ENCODE data around the gene SLC24A4.
A peak's percentile ranks its signal among the peaks of the same experiment; 100 is the strongest.

Gene SLC24A4

GRCh38 chr14:92452471-92452870, 129.5 kb downstream of the SLC24A4 start:
- no peak overlapping the region for H2BK12ac ChIP-seq (ENCODE audit: low read length)
- no peak overlapping the region for H3K23ac ChIP-seq (ENCODE audit: low read depth, low read length, poor library complexity)
- H3K27me3 ChIP-seq (ENCODE audit: control insufficient read depth in 3 of 3, insufficient read depth in 3 of 3, low read depth in 1 of 3, low read length in 3 of 3): no peaks in the 10 kb centered on the region
- peak overlapping the region; percentile 11 for H3K18ac ChIP-seq (ENCODE audit: low read length)
- H3K27ac ChIP-seq (replicated peaks; ENCODE audit: low read length): no peak overlapping the region
- H2BK5ac ChIP-seq (ENCODE audit: low read length): no peak overlapping the region
- peaks cover 12 to 27% of the 10 kb centered on the region in 2 donors for H3K4me1 ChIP-seq (ENCODE audit: control insufficient read depth in 2 of 2, insufficient read depth in 1 of 2, low read depth in 1 of 2, low read length in 2 of 2)
- H3K79me1 ChIP-seq (ENCODE audit: low read depth, low read length): no peaks in the 10 kb centered on the region
- H3K14ac ChIP-seq (ENCODE audit: low read length): no peak overlapping the region
- no peak overlapping the region for H2AFZ ChIP-seq (ENCODE audit: low read length)
- no peak overlapping the region for H3K9ac ChIP-seq (ENCODE audit: low read depth, low read length, poor library complexity)
- no peaks in the 10 kb centered on the region for H3K36me3 ChIP-seq (replicated peaks in 1 of 2; ENCODE audit: control insufficient read depth in 2 of 2, insufficient read depth in 2 of 2, low read length in 2 of 2)
- no peak overlapping the region for H2BK120ac ChIP-seq (ENCODE audit: low read depth, low read length)
- no peak overlapping the region for H3K4ac ChIP-seq (ENCODE audit: low read length)
- no peak for DNase-seq (ENCODE audit: low spot score)
- H2BK15ac ChIP-seq (ENCODE audit: low read length): no peak overlapping the region
- no peak overlapping the region for H4K91ac ChIP-seq (ENCODE audit: low read depth, low read length, poor library complexity)
- H3K4me2 ChIP-seq (ENCODE audit: insufficient read depth, low read length, poor library complexity, severe bottlenecking): no peak overlapping the region
- no peak overlapping the region for H2AK5ac ChIP-seq (ENCODE audit: low read depth, low read length)
- H3K4me3 ChIP-seq (ENCODE audit: low read length in 2 of 2): no peak overlapping the region
- H3K9me3 ChIP-seq (replicated peaks in 1 of 2; ENCODE audit: control insufficient read depth in 2 of 2, insufficient read depth in 1 of 2, low read depth in 1 of 2, low read length in 2 of 2): no peaks in the 10 kb centered on the region
- no peak overlapping the region for H4K8ac ChIP-seq (ENCODE audit: low read depth, low read length)
- WGBS, 2 donors (ENCODE audit: extremely low coverage in 2 of 2, insufficient read length in 2 of 2, insufficient replicate concordance in 1 of 2): no CpG with 5 or more reads among the region's 14 CpGs

- no peak for DNase-seq (ENCODE audit: low spot score)
- Histone ChIP-seq H3K36me3 (replicated peaks in 1 of 2; ENCODE audit: control insufficient read depth in 2 of 2, insufficient read depth in 2 of 2, low read length in 2 of 2) (no peaks in the 10 kb centered on the region), H3K27ac (replicated peaks; ENCODE audit: low read length) (no peak overlapping the region), H4K91ac (ENCODE audit: low read depth, low read length, poor library complexity) (no peak overlapping the region), H3K4me1 (ENCODE audit: control insufficient read depth in 2 of 2, insufficient read depth in 1 of 2, low read depth in 1 of 2, low read length in 2 of 2) (peaks cover 12 to 25% of the 10 kb centered on the region in 2 donors), H3K14ac (ENCODE audit: low read length) (no peak overlapping the region), H2BK15ac (ENCODE audit: low read length) (no peak overlapping the region), H3K23ac (ENCODE audit: low read depth, low read length, poor library complexity) (peak overlapping the region; percentile 61), H4K8ac (ENCODE audit: low read depth, low read length) (no peak overlapping the region), H3K27me3 (ENCODE audit: control insufficient read depth in 3 of 3, insufficient read depth in 3 of 3, low read depth in 1 of 3, low read length in 3 of 3) (no peaks in the 10 kb centered on the region), H2AFZ (ENCODE audit: low read length) (no peak overlapping the region), H2BK5ac (ENCODE audit: low read length) (no peak overlapping the region), H3K4me3 (ENCODE audit: low read length in 2 of 2) (no peak overlapping the region), H3K18ac (ENCODE audit: low read length) (no peak overlapping the region), H3K9ac (ENCODE audit: low read depth, low read length, poor library complexity) (no peak overlapping the region), H3K4ac (ENCODE audit: low read length) (no peak overlapping the region), H2BK120ac (ENCODE audit: low read depth, low read length) (no peak overlapping the region), H3K79me1 (ENCODE audit: low read depth, low read length) (no peaks in the 10 kb centered on the region), H3K4me2 (ENCODE audit: insufficient read depth, low read length, poor library complexity, severe bottlenecking) (no peak overlapping the region), H3K9me3 (replicated peaks in 1 of 2; ENCODE audit: control insufficient read depth in 2 of 2, insufficient read depth in 1 of 2, low read depth in 1 of 2, low read length in 2 of 2) (no peaks in the 10 kb centered on the region), H2BK12ac (ENCODE audit: low read length) (no peak overlapping the region), H2AK5ac (ENCODE audit: low read depth, low read length) (no peak overlapping the region)
- WGBS, 2 donors (ENCODE audit: extremely low coverage in 2 of 2, insufficient read length in 2 of 2, insufficient replicate concordance in 1 of 2): no CpG with 5 or more reads among the region's 8 CpGs
Measured at GRCh38 chr14:92453691-92454090, 130.7 kb downstream of the SLC24A4 start.

GRCh38 chr14:92455231-92455630, 132.3 kb downstream of the SLC24A4 start:
- no peak overlapping the region for H2BK5ac ChIP-seq (ENCODE audit: low read length)
- H3K4me2 ChIP-seq (ENCODE audit: insufficient read depth, low read length, poor library complexity, severe bottlenecking): no peak overlapping the region
- H2AFZ ChIP-seq (ENCODE audit: low read length): no peak overlapping the region
- WGBS, 2 donors (ENCODE audit: extremely low coverage in 2 of 2, insufficient read length in 2 of 2, insufficient replicate concordance in 1 of 2): no CpG with 5 or more reads among the region's 2 CpGs
- no peak overlapping the region for H2AK5ac ChIP-seq (ENCODE audit: low read depth, low read length)
- H2BK120ac ChIP-seq (ENCODE audit: low read depth, low read length): no peak overlapping the region
- no peak for DNase-seq (ENCODE audit: low spot score)
- H3K14ac ChIP-seq (ENCODE audit: low read length): no peak overlapping the region
- no peak overlapping the region for H3K27ac ChIP-seq (replicated peaks; ENCODE audit: low read length)
- H3K23ac ChIP-seq (ENCODE audit: low read depth, low read length, poor library complexity): no peak overlapping the region
- H3K36me3 ChIP-seq (replicated peaks in 1 of 2; ENCODE audit: control insufficient read depth in 2 of 2, insufficient read depth in 2 of 2, low read length in 2 of 2): no peaks in the 10 kb centered on the region
- no peak overlapping the region for H3K9ac ChIP-seq (ENCODE audit: low read depth, low read length, poor library complexity)
- peaks cover 7 to 13% of the 10 kb centered on the region in 2 donors for H3K4me1 ChIP-seq (ENCODE audit: control insufficient read depth in 2 of 2, insufficient read depth in 1 of 2, low read depth in 1 of 2, low read length in 2 of 2)
- H3K18ac ChIP-seq (ENCODE audit: low read length): no peak overlapping the region
- H2BK15ac ChIP-seq (ENCODE audit: low read length): no peak overlapping the region
- H3K79me1 ChIP-seq (ENCODE audit: low read depth, low read length): no peaks in the 10 kb centered on the region
- no peak overlapping the region for H3K4ac ChIP-seq (ENCODE audit: low read length)
- H3K9me3 ChIP-seq (replicated peaks in 1 of 2; ENCODE audit: control insufficient read depth in 2 of 2, insufficient read depth in 1 of 2, low read depth in 1 of 2, low read length in 2 of 2): no peaks in the 10 kb centered on the region
- no peak overlapping the region for H3K4me3 ChIP-seq (ENCODE audit: low read length in 2 of 2)
- no peak overlapping the region for H4K8ac ChIP-seq (ENCODE audit: low read depth, low read length)
- H4K91ac ChIP-seq (ENCODE audit: low read depth, low read length, poor library complexity): no peak overlapping the region
- H2BK12ac ChIP-seq (ENCODE audit: low read length): no peak overlapping the region
- H3K27me3 ChIP-seq (ENCODE audit: control insufficient read depth in 3 of 3, insufficient read depth in 3 of 3, low read depth in 1 of 3, low read length in 3 of 3): no peaks in the 10 kb centered on the region

- H3K14ac ChIP-seq (ENCODE audit: low read length): peak overlapping the region; percentile 22
- no peak overlapping the region for H3K23ac ChIP-seq (ENCODE audit: low read depth, low read length, poor library complexity)
- peak overlapping the region; percentile 93 for H4K91ac ChIP-seq (ENCODE audit: low read depth, low read length, poor library complexity)
- H3K9ac ChIP-seq (ENCODE audit: low read depth, low read length, poor library complexity): no peak overlapping the region
- no peak overlapping the region for H2BK12ac ChIP-seq (ENCODE audit: low read length)
- DNase-seq (ENCODE audit: low spot score): peak; percentile 48
- no peak overlapping the region for H3K4me3 ChIP-seq (ENCODE audit: low read length in 2 of 2)
- H3K36me3 ChIP-seq (replicated peaks in 1 of 2; ENCODE audit: control insufficient read depth in 2 of 2, insufficient read depth in 2 of 2, low read length in 2 of 2): no peaks in the 10 kb centered on the region
- WGBS, 2 donors (ENCODE audit: extremely low coverage in 2 of 2, insufficient read length in 2 of 2, insufficient replicate concordance in 1 of 2): no CpG with 5 or more reads among the region's 23 CpGs
- H3K27me3 ChIP-seq (ENCODE audit: control insufficient read depth in 3 of 3, insufficient read depth in 3 of 3, low read depth in 1 of 3, low read length in 3 of 3): no peaks in the 10 kb centered on the region
- no peak overlapping the region for H3K4me2 ChIP-seq (ENCODE audit: insufficient read depth, low read length, poor library complexity, severe bottlenecking)
- no peak overlapping the region for H4K8ac ChIP-seq (ENCODE audit: low read depth, low read length)
- peak overlapping the region; percentile 67 for H3K18ac ChIP-seq (ENCODE audit: low read length)
- H3K27ac ChIP-seq (replicated peaks; ENCODE audit: low read length): no peak overlapping the region
- H2BK5ac ChIP-seq (ENCODE audit: low read length): no peak overlapping the region
- H2AFZ ChIP-seq (ENCODE audit: low read length): peak overlapping the region; percentile 55
- H2BK15ac ChIP-seq (ENCODE audit: low read length): peak overlapping the region; percentile 28
- no peaks in the 10 kb centered on the region for H3K79me1 ChIP-seq (ENCODE audit: low read depth, low read length)
- no peak overlapping the region for H3K4ac ChIP-seq (ENCODE audit: low read length)
- H2AK5ac ChIP-seq (ENCODE audit: low read depth, low read length): peak overlapping the region; percentile 32
- H3K9me3 ChIP-seq (replicated peaks in 1 of 2; ENCODE audit: control insufficient read depth in 2 of 2, insufficient read depth in 1 of 2, low read depth in 1 of 2, low read length in 2 of 2): no peaks in the 10 kb centered on the region
- H3K4me1 ChIP-seq (ENCODE audit: control insufficient read depth in 2 of 2, insufficient read depth in 1 of 2, low read depth in 1 of 2, low read length in 2 of 2): peaks cover 2 to 6% of the 10 kb centered on the region in 2 donors
- H2BK120ac ChIP-seq (ENCODE audit: low read depth, low read length): no peak overlapping the region
Measured at GRCh38 chr14:92456215-92457015, 133.4 kb downstream of the SLC24A4 start.
